Measurements from ENCODE around the gene SLC44A3.

Gene SLC44A3

DNA sequence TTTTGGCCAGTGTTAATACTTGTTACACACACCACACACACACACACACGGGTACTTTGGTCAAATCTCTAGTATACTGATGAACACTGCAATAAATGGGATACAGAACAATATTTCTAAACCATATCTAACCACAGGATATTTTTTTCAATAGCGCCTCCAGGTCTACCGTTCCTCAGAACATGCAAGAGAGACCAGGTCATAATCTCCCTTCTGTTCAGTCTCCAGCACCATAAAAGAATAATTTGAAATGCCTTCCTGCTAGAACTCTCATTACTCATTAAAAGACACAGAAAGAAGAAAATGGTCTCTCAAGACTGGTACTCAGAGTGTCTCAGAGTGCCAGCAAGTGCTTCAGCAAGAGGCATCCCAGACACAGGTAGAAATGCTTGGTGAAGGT lies 11.5 kb upstream of the SLC44A3 start:
- TF ChIP-seq, protein P1, sequence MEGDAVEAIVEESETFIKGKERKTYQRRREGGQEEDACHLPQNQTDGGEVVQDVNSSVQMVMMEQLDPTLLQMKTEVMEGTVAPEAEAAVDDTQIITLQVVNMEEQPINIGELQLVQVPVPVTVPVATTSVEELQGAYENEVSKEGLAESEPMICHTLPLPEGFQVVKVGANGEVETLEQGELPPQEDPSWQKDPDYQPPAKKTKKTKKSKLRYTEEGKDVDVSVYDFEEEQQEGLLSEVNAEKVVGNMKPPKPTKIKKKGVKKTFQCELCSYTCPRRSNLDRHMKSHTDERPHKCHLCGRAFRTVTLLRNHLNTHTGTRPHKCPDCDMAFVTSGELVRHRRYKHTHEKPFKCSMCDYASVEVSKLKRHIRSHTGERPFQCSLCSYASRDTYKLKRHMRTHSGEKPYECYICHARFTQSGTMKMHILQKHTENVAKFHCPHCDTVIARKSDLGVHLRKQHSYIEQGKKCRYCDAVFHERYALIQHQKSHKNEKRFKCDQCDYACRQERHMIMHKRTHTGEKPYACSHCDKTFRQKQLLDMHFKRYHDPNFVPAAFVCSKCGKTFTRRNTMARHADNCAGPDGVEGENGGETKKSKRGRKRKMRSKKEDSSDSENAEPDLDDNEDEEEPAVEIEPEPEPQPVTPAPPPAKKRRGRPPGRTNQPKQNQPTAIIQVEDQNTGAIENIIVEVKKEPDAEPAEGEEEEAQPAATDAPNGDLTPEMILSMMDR (IDR thresholded peaks at IDR 0.05; ENCODE audit: low read depth, low read length), result no peak
- Histone ChIP-seq H3K36me3 (no peaks in the 10 kb centered on the region), H3K27me3 (ENCODE audit: insufficient read depth, low read depth, severe bottlenecking) (no peaks in the 10 kb centered on the region), H3K27ac (no peak overlapping the region), H3K9me3 (ENCODE audit: severe bottlenecking) (no peaks in the 10 kb centered on the region), H3K4me3 (ENCODE audit: low read depth, low read length) (no peak overlapping the region)
- DNase-seq, result no peak

DNA sequence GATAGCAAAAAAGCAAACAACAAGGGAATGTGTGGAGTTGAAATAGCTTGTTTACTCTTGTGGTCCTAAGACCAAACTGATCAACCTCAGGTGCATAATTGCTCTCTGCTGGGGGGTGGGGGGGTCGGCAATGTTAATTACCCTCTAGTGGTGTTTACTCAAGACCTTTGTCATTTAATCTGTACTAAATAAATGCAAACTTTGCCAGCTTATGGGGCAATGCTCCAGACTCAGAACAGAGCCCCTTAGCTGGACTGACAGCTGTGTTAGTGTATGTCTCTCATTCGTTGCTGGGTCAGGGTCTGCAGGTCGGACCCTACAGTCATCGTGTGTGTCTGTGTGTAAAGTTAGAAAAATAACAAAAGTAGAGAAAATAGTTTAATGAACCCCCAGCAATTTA lies 7.2 kb upstream of the SLC44A3 start:
- TF ChIP-seq, protein P1 (IDR thresholded peaks at IDR 0.05; ENCODE audit: low read depth, low read length), result no peak

DNA sequence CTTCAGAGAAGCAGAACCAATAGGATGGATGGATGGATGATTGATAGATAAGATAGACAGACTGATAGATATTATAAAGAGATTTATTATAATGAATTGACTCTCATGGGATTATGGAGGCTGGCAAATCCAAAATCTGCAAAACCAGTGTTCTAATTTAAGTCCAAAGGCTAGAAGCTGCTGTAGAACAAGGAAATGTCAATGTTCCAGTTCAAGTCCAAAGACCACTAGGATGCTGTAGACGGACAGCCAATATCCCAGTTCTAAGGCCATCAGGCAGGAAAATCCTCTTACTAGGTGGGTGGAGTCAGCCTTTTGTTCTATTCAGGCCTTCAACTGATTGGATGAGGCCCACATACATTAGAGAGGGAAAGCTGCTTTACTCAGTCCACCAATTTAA lies 4.1 kb upstream of the SLC44A3 start:
- Histone ChIP-seq H3K4me3 (ENCODE audit: low read depth, low read length) (no peak overlapping the region), H3K9me3 (ENCODE audit: severe bottlenecking) (no peaks in the 10 kb centered on the region), H3K27me3 (ENCODE audit: insufficient read depth, low read depth, severe bottlenecking) (no peaks in the 10 kb centered on the region), H3K27ac (no peak overlapping the region), H3K36me3 (no peaks in the 10 kb centered on the region)
- TF ChIP-seq, protein P1 (IDR thresholded peaks at IDR 0.05; ENCODE audit: low read depth, low read length), result no peak
- no peak for DNase-seq

More for the DNA sequence above, 7.2 kb upstream of the SLC44A3 start:
- no peaks in the 10 kb centered on the region for H3K27me3 ChIP-seq (ENCODE audit: insufficient read depth, low read depth, severe bottlenecking)
- no peaks in the 10 kb centered on the region for H3K36me3 ChIP-seq
- H3K9me3 ChIP-seq (ENCODE audit: severe bottlenecking), result no peaks in the 10 kb centered on the region
- no peak overlapping the region for H3K27ac ChIP-seq
- DNase-seq, result no peak
- H3K4me3 ChIP-seq (ENCODE audit: low read depth, low read length), result no peak overlapping the region

DNA sequence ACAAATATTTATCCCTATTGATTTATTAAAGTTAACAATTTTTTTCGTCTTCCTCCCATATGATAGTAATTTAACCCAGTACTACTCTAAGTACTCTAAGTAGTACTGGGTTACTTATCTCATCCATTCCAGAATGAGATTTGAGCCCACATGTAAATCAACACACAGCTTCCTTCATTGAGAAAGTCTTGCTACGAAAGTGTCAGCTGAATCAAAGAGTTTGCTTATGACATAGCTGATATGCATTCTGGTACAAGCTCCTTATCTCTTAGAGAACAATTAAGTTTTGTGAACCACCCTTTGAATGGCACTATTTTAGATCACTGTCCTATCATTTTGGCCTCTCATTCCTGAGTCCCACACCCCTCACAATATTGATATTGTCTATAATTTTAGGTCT lies 2.4 kb upstream of the SLC44A3 start:
- no peaks in the 10 kb centered on the region for H3K27me3 ChIP-seq (ENCODE audit: insufficient read depth, low read depth, severe bottlenecking)
- no peaks in the 10 kb centered on the region for H3K9me3 ChIP-seq (ENCODE audit: severe bottlenecking)
- DNase-seq, result no peak
- H3K4me3 ChIP-seq (ENCODE audit: low read depth, low read length), result no peak overlapping the region
- H3K27ac ChIP-seq, result no peak overlapping the region
- TF ChIP-seq, protein P1 (IDR thresholded peaks at IDR 0.05; ENCODE audit: low read depth, low read length), result no peak
- no peaks in the 10 kb centered on the region for H3K36me3 ChIP-seq

DNA sequence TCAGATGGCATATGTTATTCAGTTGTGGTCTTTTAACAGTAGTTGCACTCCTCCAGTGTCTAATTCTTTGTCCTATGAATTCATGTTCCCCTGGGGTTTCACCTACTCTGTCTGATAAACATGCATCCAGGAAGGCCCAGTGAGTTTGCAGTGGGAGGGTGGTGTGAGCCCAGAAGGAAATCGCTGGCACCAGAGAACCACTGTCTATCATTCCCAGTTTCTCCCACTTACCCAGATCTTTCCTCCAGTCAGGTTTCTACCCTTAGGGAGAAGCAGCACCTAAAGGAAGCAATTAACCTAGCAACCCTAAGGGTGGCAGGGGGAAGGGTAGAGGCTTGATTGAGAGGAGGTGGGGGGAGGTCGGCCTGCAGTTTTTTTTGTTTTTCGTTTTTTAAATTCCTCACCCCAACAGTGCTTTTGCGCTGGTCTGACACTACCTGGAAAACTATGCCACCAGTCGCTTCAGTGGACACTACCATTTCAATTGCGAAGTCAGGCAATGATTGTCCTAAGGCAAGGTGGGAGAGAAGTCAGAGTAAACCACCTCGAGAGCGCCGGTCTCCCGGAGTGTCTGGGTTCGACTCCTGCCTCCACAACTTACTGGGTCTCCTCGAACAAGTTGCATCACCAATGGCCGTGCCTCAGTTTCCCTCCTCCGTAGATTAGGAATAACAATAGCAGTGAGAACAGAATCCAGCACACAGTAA lies 766 bp upstream of the SLC44A3 start:
- no peak for DNase-seq

More for the DNA sequence above, 766 bp upstream of the SLC44A3 start:
- no peaks in the 10 kb centered on the region for H3K9me3 ChIP-seq (ENCODE audit: severe bottlenecking)
- H3K27me3 ChIP-seq (ENCODE audit: insufficient read depth, low read depth, severe bottlenecking), result no peaks in the 10 kb centered on the region
- H3K4me3 ChIP-seq (ENCODE audit: low read depth, low read length), result peak overlapping the region; percentile 88
- TF ChIP-seq, protein P1 (IDR thresholded peaks at IDR 0.05; ENCODE audit: low read depth, low read length), result no peak
- H3K27ac ChIP-seq, result peak overlapping the region; percentile 65
- 0 out of 2 replicates have a peak, but pooled peaks cover 3% of the 10 kb centered on the region for H3K36me3 ChIP-seq

All from WERI-Rb-1 (cell line).